ENCODE results near the gene CPM.
"Not testable (repeated sequence)": the region's sequence is repeated elsewhere in the genome, so short reads cannot be mapped to it uniquely, and the experiment has no call there.

CPM gene

GRCh38 chr12:68824131-68824530 is 108.8 kb downstream of the CPM start:
- no peak for DNase-seq

- DNase-seq: no peak
These were observed 109.3 kb downstream of the CPM start for GRCh38 chr12:68823696-68824095.

- no peak for DNase-seq
These were observed 111.4 kb downstream of the CPM start for GRCh38 chr12:68821357-68822188.

- not testable (repeated sequence) for DNase-seq
These were observed 113.5 kb downstream of the CPM start for GRCh38 chr12:68819481-68819880.

GRCh38 chr12:68815928-68816800 is 116.8 kb downstream of the CPM start:
- no peak for DNase-seq

GRCh38 chr12:68815232-68815927 is 117.6 kb downstream of the CPM start:
- DNase-seq: no peak

- no peak for DNase-seq
These were observed 118.3 kb downstream of the CPM start for GRCh38 chr12:68814490-68815231.

- no peak for DNase-seq
These were observed 119.8 kb downstream of the CPM start for GRCh38 chr12:68813242-68813593.

- no peak for DNase-seq
These were observed 120.3 kb downstream of the CPM start for GRCh38 chr12:68812553-68813241.

- not testable (repeated sequence) for DNase-seq
These were observed 121.4 kb downstream of the CPM start for GRCh38 chr12:68811573-68811972.

- DNase-seq: not testable (repeated sequence)
These were observed 123.0 kb downstream of the CPM start for GRCh38 chr12:68810027-68810389.

- DNase-seq: no peak
These were observed 123.6 kb downstream of the CPM start for GRCh38 chr12:68809190-68810026.

- DNase-seq: peak; percentile 85 to 88
These were observed 124.4 kb downstream of the CPM start for GRCh38 chr12:68808388-68809189.

- peak; percentile 93 to 94 for DNase-seq
These were observed 125.2 kb downstream of the CPM start, which contains the start of gene MDM2 for GRCh38 chr12:68807576-68808387. Gene MDM2 (plus strand): TSS chr12:68808177. CDS start chr12:68808478, 301 bp downstream.

- not testable (repeated sequence) for DNase-seq
These were observed 125.7 kb downstream of the CPM start for GRCh38 chr12:68807274-68807575.

- no peak for DNase-seq
These were observed 126.3 kb downstream of the CPM start for GRCh38 chr12:68806488-68807237.

- DNase-seq: no peak
These were observed 127.3 kb downstream of the CPM start for GRCh38 chr12:68805592-68806120.
